ENCODE data around the gene HCRTR1. TPM values are rescaled to one million over a fixed set of nuclear protein-coding genes. Genes with fewer than 3 reads are reported as not detected.

HCRTR1 gene
- total and polyA plus RNA-seq, 2 of the 8 experiments (the other 6 are each of a cell fraction or from before 2014, with no cell fraction given): 0.35 to 0.39 TPM

DNA sequence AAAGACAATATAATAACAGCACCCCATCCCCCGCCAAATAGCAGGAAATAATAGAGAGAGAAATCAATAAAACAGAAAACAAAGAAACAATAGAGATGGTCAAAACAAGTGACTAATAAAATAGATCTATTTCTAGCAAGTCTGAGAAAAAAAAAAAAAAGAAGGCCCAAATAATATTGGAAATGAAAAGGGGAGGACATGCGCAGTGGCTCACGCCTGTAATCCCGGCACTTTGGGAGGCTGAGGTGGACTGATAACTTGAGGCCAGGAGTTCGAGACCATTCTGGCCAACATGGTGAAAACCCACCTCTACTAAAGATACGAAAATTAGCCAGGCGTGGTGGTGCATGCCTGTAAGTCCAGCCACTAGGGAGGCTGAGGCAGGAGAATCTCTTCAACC is 18.5 kb upstream of the HCRTR1 start (continued):
- TF ChIP-seq HDAC6 (IDR thresholded peaks at IDR 0.05; ENCODE audit: low read depth, low read length) (no peak), KDM5A (IDR thresholded peaks at IDR 0.05; ENCODE audit: low read length) (no peak), FOSL1 (IDR thresholded peaks at IDR 0.05; ENCODE audit: insufficient read depth, low read depth, low read length) (no peak), CTBP2 (IDR thresholded peaks at IDR 0.05; ENCODE audit: borderline replicate concordance, insufficient read depth, insufficient read length, low read length) (no peak), SAP30 (IDR thresholded peaks at IDR 0.05; ENCODE audit: insufficient read depth, insufficient replicate concordance, low read length) (no peak)
